ENCODE data around the gene WIPF1.

Gene WIPF1

DNA sequence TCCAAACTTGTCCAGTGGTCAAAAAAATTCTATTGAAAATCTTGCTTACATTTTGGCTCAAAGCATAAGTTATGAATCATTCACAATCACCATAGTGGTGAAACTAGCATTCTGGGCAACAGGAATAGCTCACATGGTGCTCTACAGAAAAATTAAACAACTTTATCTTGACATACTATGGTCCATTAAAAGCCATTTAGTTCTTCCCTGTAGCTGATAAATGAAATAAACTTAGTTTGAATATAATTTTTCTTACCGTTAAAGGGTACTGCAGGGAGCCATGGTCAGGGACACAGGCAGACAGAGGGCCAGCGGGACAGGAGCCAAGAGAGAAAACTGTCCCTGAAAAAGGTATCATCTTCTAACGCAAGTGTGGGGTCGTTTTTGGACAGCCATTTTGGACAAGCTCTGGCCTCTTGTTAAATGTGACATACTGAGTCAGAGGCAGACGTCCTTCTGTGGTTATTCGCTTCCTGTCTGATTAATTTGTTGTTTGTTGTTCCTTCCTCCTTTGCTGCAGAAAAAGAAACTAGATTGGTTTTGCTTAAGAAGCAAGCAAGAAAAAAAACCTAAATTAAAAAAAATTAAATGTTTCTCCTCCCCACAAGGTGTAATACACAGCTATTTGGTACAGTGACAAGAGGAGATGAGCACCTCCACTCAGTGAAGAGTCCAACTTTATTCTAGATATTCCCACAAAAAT is at the start of gene WIPF1:
WIPF1 (minus strand) TSS at position 460 of the 703 bp plus-strand sequence. CDS start 12,231 bp downstream, outside the sequence.
- Histone ChIP-seq H3K27me3 (ENCODE audit: insufficient read depth, low read depth, severe bottlenecking) (no peaks in the 10 kb centered on the region), H3K27ac (no peak within 1 kb of the TSS), H3K4me3 (ENCODE audit: low read depth, low read length) (no peak within 1 kb of the TSS), H3K36me3 (no peaks in the 10 kb centered on the region), H3K9me3 (ENCODE audit: severe bottlenecking) (no peaks in the 10 kb centered on the region)
- DNase-seq, result no peak
- TF ChIP-seq, protein P1, sequence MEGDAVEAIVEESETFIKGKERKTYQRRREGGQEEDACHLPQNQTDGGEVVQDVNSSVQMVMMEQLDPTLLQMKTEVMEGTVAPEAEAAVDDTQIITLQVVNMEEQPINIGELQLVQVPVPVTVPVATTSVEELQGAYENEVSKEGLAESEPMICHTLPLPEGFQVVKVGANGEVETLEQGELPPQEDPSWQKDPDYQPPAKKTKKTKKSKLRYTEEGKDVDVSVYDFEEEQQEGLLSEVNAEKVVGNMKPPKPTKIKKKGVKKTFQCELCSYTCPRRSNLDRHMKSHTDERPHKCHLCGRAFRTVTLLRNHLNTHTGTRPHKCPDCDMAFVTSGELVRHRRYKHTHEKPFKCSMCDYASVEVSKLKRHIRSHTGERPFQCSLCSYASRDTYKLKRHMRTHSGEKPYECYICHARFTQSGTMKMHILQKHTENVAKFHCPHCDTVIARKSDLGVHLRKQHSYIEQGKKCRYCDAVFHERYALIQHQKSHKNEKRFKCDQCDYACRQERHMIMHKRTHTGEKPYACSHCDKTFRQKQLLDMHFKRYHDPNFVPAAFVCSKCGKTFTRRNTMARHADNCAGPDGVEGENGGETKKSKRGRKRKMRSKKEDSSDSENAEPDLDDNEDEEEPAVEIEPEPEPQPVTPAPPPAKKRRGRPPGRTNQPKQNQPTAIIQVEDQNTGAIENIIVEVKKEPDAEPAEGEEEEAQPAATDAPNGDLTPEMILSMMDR (IDR thresholded peaks at IDR 0.05; ENCODE audit: low read depth, low read length), result no peak

DNA sequence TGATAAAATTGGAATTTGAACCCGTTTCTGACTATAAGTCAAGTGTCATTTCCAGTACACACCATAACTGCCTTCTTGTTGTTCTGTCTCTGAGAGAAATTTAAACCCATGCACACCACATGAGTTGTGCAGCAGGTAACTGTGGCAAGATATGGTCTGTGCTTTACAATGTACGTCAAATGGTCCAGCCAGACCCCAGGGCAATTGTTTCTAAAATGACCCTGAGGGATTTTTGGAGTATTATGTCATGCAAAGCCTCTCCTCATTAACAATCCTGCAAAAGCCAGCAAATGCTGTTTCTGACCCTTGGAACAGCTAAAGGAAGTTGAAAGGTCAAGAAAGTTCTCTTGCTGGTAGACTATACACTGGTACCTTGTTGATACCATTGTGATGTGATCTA is 47.7 kb upstream of the WIPF1 start:
- no peaks in the 10 kb centered on the region for H3K27me3 ChIP-seq (ENCODE audit: insufficient read depth, low read depth, severe bottlenecking)
- DNase-seq, result no peak
- no peak overlapping the region for H3K27ac ChIP-seq
- H3K9me3 ChIP-seq (ENCODE audit: severe bottlenecking), result no peaks in the 10 kb centered on the region
- H3K4me3 ChIP-seq (ENCODE audit: low read depth, low read length), result no peak overlapping the region
- H3K36me3 ChIP-seq, result no peaks in the 10 kb centered on the region
- TF ChIP-seq, protein P1 (IDR thresholded peaks at IDR 0.05; ENCODE audit: low read depth, low read length), result no peak

- TF ChIP-seq, protein P1 (IDR thresholded peaks at IDR 0.05; ENCODE audit: low read depth, low read length), result no peak
- Histone ChIP-seq H3K9me3 (ENCODE audit: severe bottlenecking) (no peaks in the 10 kb centered on the region), H3K4me3 (ENCODE audit: low read depth, low read length) (no peak overlapping the region), H3K27ac (no peak overlapping the region), H3K36me3 (no peaks in the 10 kb centered on the region), H3K27me3 (ENCODE audit: insufficient read depth, low read depth, severe bottlenecking) (no peaks in the 10 kb centered on the region)
- DNase-seq, result no peak
Measured at GRCh38 chr2:174644406-174644805, 46.8 kb upstream of the WIPF1 start.

DNA sequence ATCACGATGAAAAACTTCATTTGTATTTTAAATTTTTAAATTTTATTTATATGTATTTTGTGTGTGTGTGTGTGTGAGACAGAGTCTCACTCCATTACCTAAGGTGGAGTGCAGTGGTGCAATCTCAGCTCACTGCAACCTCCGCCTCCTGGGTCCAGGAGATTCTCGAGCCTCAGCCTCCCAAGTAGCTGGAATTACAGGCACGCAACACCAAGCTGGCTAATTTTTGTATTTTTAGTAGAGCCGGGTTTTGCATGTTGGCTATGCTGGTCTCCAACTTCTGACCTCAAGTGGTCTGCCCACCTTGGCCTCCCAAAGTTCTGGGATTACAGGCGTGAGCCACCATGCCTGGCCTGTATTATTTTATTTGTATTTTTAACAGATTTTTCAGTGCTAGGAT is 45.8 kb upstream of the WIPF1 start:
- TF ChIP-seq, protein P1 (IDR thresholded peaks at IDR 0.05; ENCODE audit: low read depth, low read length), result no peak
- no peaks in the 10 kb centered on the region for H3K36me3 ChIP-seq
- H3K9me3 ChIP-seq (ENCODE audit: severe bottlenecking), result no peaks in the 10 kb centered on the region
- H3K4me3 ChIP-seq (ENCODE audit: low read depth, low read length), result no peak overlapping the region
- H3K27ac ChIP-seq, result no peak overlapping the region
- no peaks in the 10 kb centered on the region for H3K27me3 ChIP-seq (ENCODE audit: insufficient read depth, low read depth, severe bottlenecking)
- no peak for DNase-seq

DNA sequence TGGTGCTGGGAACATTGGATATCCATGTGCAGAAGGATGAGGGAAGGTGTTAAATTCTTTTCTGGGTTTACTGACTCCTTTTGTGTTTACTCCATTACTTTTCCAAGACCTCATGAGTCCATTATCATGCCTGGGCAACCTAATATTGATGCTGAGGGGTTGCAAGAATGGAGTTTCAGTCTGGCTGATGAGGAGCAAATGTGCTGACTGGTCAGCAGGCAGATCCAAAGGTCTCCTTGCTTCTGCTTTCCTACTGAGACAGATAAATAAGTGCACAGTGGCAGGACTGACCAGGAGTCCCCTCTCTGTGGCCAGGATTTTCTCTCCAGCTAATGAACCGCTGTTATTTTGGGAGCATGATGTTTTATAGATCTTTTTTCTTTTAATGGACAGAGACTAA is 43.6 kb upstream of the WIPF1 start:
- Histone ChIP-seq H3K4me3 (ENCODE audit: low read depth, low read length) (no peak overlapping the region), H3K9me3 (ENCODE audit: severe bottlenecking) (no peaks in the 10 kb centered on the region), H3K27me3 (ENCODE audit: insufficient read depth, low read depth, severe bottlenecking) (no peaks in the 10 kb centered on the region), H3K36me3 (no peaks in the 10 kb centered on the region), H3K27ac (no peak overlapping the region)
- TF ChIP-seq, protein P1 (IDR thresholded peaks at IDR 0.05; ENCODE audit: low read depth, low read length), result no peak
- no peak for DNase-seq

- no peak for DNase-seq
- Histone ChIP-seq H3K27me3 (ENCODE audit: insufficient read depth, low read depth, severe bottlenecking) (no peaks in the 10 kb centered on the region), H3K9me3 (ENCODE audit: severe bottlenecking) (no peaks in the 10 kb centered on the region), H3K36me3 (no peaks in the 10 kb centered on the region), H3K4me3 (ENCODE audit: low read depth, low read length) (no peak overlapping the region), H3K27ac (no peak overlapping the region)
- TF ChIP-seq, protein P1 (IDR thresholded peaks at IDR 0.05; ENCODE audit: low read depth, low read length), result no peak
Measured at GRCh38 chr2:174636987-174637386, 39.4 kb upstream of the WIPF1 start.
